Stomach smooth muscle (tissue), 2 donors: Measurements from ENCODE around the gene RIT2.

Experiments used
- H3K27ac ChIP-seq: one replicate; pipeline ENCODE4 v1.7.0; 2013; ENCODE audit warnings: mild to moderate bottlenecking, low read length, inconsistent platforms
- H3K27me3 ChIP-seq, 2 donors: one replicate each; pipeline ENCODE4 v1.7.0; 2013; ENCODE audit warnings: low read length in 2 of 2; ENCODE audit not compliant: insufficient read depth in 2 of 2, control insufficient read depth in 1 of 2
- H3K36me3 ChIP-seq, 2 donors: one replicate each; pipeline ENCODE4 v1.7.0; 2013; ENCODE audit warnings: low read length in 2 of 2; ENCODE audit not compliant: control insufficient read depth in 2 of 2, insufficient read depth in 2 of 2
- H3K4me1 ChIP-seq: one replicate; pipeline ENCODE4 v1.7.0; 2013; ENCODE audit warnings: low read length; ENCODE audit not compliant: control insufficient read depth, insufficient read depth
- H3K4me3 ChIP-seq, 2 donors: one replicate each; pipeline ENCODE4 v1.7.0; 2013; ENCODE audit warnings: low read length in 2 of 2
- H3K9ac ChIP-seq, 2 donors: one replicate each; pipeline ENCODE4 v1.7.0; 2013; ENCODE audit warnings: low read length in 2 of 2, mild to moderate bottlenecking in 1 of 2
- H3K9me3 ChIP-seq, 2 donors: one replicate each; pipeline ENCODE4 v1.7.0; 2013; ENCODE audit warnings: low read length in 2 of 2; ENCODE audit not compliant: control insufficient read depth in 2 of 2
- donor health status: healthy.
- donor health status: Pancreatic carcinoma.

RIT2 gene

DNA sequence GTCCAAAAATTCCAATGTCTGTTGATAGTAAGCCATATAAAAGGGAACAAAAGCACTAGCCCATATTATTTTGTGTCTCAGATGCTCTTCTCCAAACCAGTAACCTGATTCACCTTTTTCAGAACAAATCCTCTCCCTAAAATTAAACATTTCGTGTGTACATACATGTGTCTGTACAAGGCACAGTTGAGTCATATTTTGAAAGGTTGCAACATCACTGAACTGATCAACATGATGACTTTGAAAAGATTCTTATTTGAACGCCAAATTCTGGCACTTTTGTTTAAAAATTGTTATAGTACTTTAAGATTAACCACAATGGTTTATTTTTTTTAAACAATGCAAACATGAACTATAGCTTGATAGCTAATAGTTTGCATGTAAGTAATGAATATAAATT, 102.5 kb downstream of the RIT2 start:
- H3K4me1 ChIP-seq = no peaks in the 10 kb centered on the region
- H3K36me3 ChIP-seq = no peaks in the 10 kb centered on the region
- no peaks in the 10 kb centered on the region for H3K9me3 ChIP-seq
- H3K9ac ChIP-seq = no peak overlapping the region
- no peaks in the 10 kb centered on the region for H3K27me3 ChIP-seq
- H3K27ac ChIP-seq = no peak overlapping the region
- H3K4me3 ChIP-seq = no peak overlapping the region

DNA sequence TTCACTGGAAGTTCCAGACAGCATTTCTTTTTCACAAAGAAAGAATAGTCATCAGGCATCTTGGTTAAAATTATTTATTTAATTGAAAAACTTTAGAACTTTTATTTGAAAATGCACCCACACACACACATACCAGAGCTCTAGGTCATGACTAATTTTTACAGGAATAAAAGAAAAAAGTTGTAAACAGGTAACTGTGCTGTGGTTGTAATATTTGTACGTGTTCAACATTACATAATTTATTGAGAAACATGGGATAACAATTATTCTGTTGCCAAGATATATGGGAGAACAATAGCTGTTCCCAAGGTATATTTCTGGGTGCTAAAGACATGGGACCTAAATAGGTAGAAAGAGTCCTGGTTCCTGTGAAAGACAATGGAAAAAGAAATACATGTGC, 104.9 kb downstream of the RIT2 start:
- Histone ChIP-seq H3K4me3 (no peak overlapping the region), H3K36me3 (no peaks in the 10 kb centered on the region), H3K9ac (no peak overlapping the region), H3K27me3 (no peaks in the 10 kb centered on the region), H3K4me1 (no peaks in the 10 kb centered on the region), H3K27ac (no peak overlapping the region), H3K9me3 (no peaks in the 10 kb centered on the region)

DNA sequence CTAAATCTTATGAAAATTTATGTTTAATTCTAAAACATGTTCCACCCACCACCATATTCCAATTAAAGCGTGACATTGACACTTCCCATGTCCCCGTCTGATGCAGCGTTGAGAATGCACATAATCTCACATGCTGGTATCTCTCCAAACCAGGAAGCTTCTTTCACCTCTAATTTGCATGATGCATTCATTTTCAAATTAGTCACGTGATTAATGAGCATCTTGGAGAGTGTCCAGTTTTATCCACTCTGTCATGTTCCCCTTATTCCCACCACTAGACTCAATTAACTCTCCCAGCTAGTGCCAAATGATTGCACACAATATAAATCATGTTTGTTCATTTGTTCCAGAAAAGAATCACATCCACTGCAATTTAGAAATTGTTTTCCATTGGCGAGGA, 105.8 kb downstream of the RIT2 start:
- no peak overlapping the region for H3K9ac ChIP-seq
- H3K27ac ChIP-seq = no peak overlapping the region
- H3K4me3 ChIP-seq = no peak overlapping the region
- H3K36me3 ChIP-seq = no peaks in the 10 kb centered on the region
- no peaks in the 10 kb centered on the region for H3K27me3 ChIP-seq
- H3K4me1 ChIP-seq = no peaks in the 10 kb centered on the region
- no peaks in the 10 kb centered on the region for H3K9me3 ChIP-seq

DNA sequence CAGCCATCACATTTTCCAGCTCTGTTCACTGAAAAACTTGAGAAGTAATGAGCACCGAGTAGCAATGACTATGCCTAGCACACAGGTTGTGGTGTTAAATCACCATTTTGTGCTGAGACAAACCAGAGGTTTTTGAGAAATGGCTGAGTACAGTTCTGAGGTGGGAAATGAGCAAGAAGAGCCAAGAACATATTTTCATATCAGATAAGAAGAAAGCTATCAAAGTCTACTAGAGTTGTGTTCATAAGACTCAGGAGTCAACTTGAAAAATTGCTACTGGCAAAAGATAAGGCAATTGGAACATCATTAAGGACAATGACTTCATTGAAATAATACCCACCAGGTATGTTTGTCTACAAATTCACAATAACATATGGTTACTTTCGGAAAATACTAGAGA, 108.1 kb downstream of the RIT2 start:
- no peaks in the 10 kb centered on the region for H3K4me1 ChIP-seq
- no peak overlapping the region for H3K4me3 ChIP-seq
- H3K9ac ChIP-seq = no peak overlapping the region
- H3K9me3 ChIP-seq = no peaks in the 10 kb centered on the region
- H3K27ac ChIP-seq = no peak overlapping the region
- H3K27me3 ChIP-seq = no peaks in the 10 kb centered on the region
- no peaks in the 10 kb centered on the region for H3K36me3 ChIP-seq

- Histone ChIP-seq H3K27ac (no peak overlapping the region), H3K9ac (no peak overlapping the region), H3K27me3 (no peaks in the 10 kb centered on the region), H3K9me3 (no peaks in the 10 kb centered on the region), H3K4me3 (no peak overlapping the region), H3K4me1 (no peaks in the 10 kb centered on the region), H3K36me3 (no peaks in the 10 kb centered on the region)
These were observed 111.1 kb downstream of the RIT2 start for GRCh38 chr18:43004421-43004820.

DNA sequence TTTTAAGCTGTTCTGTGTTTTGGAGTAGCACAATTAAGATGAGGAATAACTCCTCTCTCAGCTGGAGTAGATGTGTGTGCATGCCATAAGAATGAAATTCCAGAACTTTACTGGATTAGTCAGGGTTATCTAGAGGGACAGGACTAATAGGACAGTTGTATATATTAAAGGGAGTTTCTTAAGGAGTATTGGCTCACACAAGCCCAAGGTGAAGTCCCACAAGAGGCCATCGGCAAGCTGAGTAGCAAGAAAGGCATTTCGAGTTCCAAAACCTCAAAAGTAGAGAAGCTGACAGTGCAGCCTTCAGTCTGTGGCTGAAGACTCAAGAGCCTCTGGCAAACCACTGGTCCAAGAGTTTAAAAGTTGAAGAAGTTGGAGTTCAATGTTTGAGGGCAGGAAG, 113.7 kb downstream of the RIT2 start:
- H3K36me3 ChIP-seq = no peaks in the 10 kb centered on the region
- H3K4me3 ChIP-seq = no peak overlapping the region
- H3K27me3 ChIP-seq = no peaks in the 10 kb centered on the region
- no peak overlapping the region for H3K27ac ChIP-seq
- H3K9me3 ChIP-seq = no peaks in the 10 kb centered on the region
- H3K4me1 ChIP-seq = no peaks in the 10 kb centered on the region
- H3K9ac ChIP-seq = no peak overlapping the region

DNA sequence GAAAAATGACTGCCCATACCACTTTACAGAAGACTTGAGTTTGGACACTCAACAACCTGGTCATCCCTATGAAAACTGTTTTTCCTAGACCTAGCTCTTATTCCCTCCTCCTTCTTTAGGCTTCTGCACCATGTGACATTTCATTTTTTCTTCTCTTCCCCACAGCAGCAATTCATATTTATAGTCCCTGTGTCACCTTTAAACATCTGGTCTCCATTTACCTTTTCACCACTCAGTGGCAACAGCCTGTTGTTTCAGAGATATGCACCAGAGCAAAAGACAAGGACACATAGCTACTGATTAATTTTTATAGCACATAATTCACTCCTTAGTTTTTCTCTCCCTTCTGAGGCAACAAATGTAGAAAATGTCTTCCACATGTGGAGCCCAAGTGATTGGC, 118.7 kb downstream of the RIT2 start:
- Histone ChIP-seq H3K9ac (no peak overlapping the region), H3K27ac (no peak overlapping the region), H3K9me3 (no peaks in the 10 kb centered on the region), H3K27me3 (no peaks in the 10 kb centered on the region), H3K4me3 (no peak overlapping the region), H3K36me3 (no peaks in the 10 kb centered on the region), H3K4me1 (no peaks in the 10 kb centered on the region)

GRCh38 chr18:42980426-42980825, 135.1 kb downstream of the RIT2 start:
- Histone ChIP-seq H3K9me3 (no peaks in the 10 kb centered on the region), H3K9ac (no peak overlapping the region), H3K4me3 (no peak overlapping the region), H3K4me1 (no peaks in the 10 kb centered on the region), H3K27me3 (no peaks in the 10 kb centered on the region), H3K36me3 (no peaks in the 10 kb centered on the region), H3K27ac (no peak overlapping the region)

- Histone ChIP-seq H3K27ac (no peak overlapping the region), H3K9me3 (no peaks in the 10 kb centered on the region), H3K9ac (no peak overlapping the region), H3K27me3 (no peaks in the 10 kb centered on the region), H3K4me3 (no peak overlapping the region), H3K36me3 (no peaks in the 10 kb centered on the region), H3K4me1 (no peaks in the 10 kb centered on the region)
These were observed 137.4 kb downstream of the RIT2 start for GRCh38 chr18:42977982-42978637.

DNA sequence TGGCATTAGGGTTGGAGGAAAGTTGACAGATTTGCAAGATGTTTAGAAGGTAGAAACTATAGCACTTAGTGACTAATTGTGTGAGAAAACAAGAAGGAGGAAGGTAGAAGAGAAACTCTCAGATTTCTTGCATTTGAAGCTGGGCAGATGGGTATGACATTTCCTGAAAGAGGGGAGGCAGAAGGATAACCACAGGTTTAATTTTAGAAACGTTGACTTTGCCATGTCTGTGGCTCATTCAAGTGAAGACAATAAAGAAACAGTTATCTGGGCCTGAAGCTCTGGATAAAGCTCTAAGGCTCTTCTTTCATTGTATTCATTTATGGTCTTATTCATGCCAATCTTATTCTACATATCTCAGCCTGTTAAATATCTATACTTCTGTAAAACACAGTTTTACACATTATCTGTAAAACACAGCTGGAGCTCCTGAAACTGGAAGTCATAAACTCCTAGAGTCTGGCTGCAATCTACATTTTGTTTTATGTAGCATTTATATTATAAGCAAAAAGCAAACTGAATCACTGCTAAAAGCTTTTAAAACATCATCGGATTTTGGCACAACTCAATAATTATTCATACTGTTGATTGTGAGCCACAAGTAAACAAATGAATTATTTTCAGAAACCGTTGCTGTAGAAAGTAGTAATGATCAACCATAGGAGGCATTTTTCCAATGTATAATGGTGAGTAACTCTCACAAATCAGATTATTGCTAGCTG, 138.5 kb downstream of the RIT2 start:
- no peaks in the 10 kb centered on the region for H3K36me3 ChIP-seq
- H3K9ac ChIP-seq = no peak overlapping the region
- H3K9me3 ChIP-seq = no peaks in the 10 kb centered on the region
- no peak overlapping the region for H3K4me3 ChIP-seq
- H3K4me1 ChIP-seq = no peaks in the 10 kb centered on the region
- H3K27me3 ChIP-seq = no peaks in the 10 kb centered on the region
- H3K27ac ChIP-seq = no peak overlapping the region

DNA sequence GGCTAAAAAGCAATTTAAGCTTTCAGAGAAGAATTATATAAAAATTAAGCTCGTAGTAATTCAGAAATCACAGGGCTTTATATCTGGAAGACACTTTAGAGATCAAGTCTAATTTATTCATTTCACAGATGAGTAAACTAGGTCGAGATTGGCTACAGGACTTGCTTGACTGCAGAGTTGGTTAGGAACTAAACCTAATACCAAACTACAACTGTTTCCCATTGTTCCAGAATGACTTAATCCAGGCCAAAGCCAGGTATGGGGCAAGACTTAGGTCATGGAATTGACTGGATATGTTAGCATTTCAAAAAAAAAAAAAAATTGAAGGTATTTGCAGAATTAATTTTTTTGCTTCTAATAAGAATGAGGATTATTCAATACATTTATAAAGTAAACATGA, 146.1 kb downstream of the RIT2 start:
- Histone ChIP-seq H3K4me1 (no peaks in the 10 kb centered on the region), H3K9ac (no peak overlapping the region), H3K9me3 (no peaks in the 10 kb centered on the region), H3K27ac (no peak overlapping the region), H3K36me3 (no peaks in the 10 kb centered on the region), H3K27me3 (no peaks in the 10 kb centered on the region), H3K4me3 (no peak overlapping the region)
